Mucosa of descending colon (tissue), 3 donors: ENCODE data around the gene SNTB2. TPM values are rescaled to one million over a fixed set of nuclear protein-coding genes. Genes with fewer than 3 reads are reported as not detected.

Experiments
- ATAC-seq: fragments of 200-7000 bp; cut with Tn5 transposase; one replicate; pipeline ENCODE4 v1.9.1; 2020; ENCODE audit warnings: mild to moderate bottlenecking, moderate library complexity
- DNase-seq, 3 donors: peaks; one replicate each; pipeline ENCODE4 v3.0.0-alpha.2; 2020
- H3K36me3 ChIP-seq: fragments of 200-600 bp; one replicate; pipeline ENCODE4 v1.8.0; 2021; ENCODE audit warnings: low read depth, mild to moderate bottlenecking
- H3K4me1 ChIP-seq: fragments of 200-600 bp; one replicate; pipeline ENCODE4 v1.8.0; 2021; ENCODE audit warnings: low read depth, mild to moderate bottlenecking
- H3K4me3 ChIP-seq: fragments of 200-600 bp; one replicate; pipeline ENCODE4 v1.8.0; 2021; ENCODE audit warnings: mild to moderate bottlenecking
- H3K9me3 ChIP-seq: fragments of 200-600 bp; one replicate; pipeline ENCODE4 v1.8.0; 2021; ENCODE audit warnings: mild to moderate bottlenecking
- CTCF ChIP-seq: fragments of 200-600 bp; IDR thresholded peaks from one replicate; pipeline ENCODE4 v1.8.0; 2022; ENCODE audit warnings: antibody characterized with exemption, mild to moderate bottlenecking
- intact Hi-C, 2 donors: fragments of 100-400 bp; cut with DNase I in 1 of 2; cut with micrococcal nuclease in 1 of 2; formaldehyde crosslinking; loops; one replicate each; pipeline versions ENCODE4 v1.11.0 to v1.11.1; 2022; cut with DNase I, micrococcal nuclease
- total RNA-seq, 3 donors: library from RNA; stranded (reverse); fragmentation: NEBNext Ultra II Directional in 2 of 3; extraction: Animal tissue kit (Norgen Biotek cat#: 25700) in 2 of 3; gene quantifications; one replicate each; pipeline versions ENCODE4 v1.2.1 to v1.2.4, GENCODE V29; 2021 to 2023
- donor health status: DM: no; HTN: no; CAD: no; lungs with moderate emphysema.
- donor health status: DM: no; HTN: no; CAD: no.
- donor health status: DM: no; HTN: yes; CAD: no.

SNTB2 gene
- total RNA-seq, 3 donors from 2014 or later = 28.7 to 50.9 (median 34.0) TPM

- H3K4me3 ChIP-seq = peak overlapping the region; percentile 92
- H3K4me1 ChIP-seq = peaks cover 23% of the 10 kb centered on the region
- peak in 1 of 3 donors; percentile 61 for DNase-seq
- intact Hi-C loops = no loop called here
- H3K9me3 ChIP-seq = no peaks in the 10 kb centered on the region
- H3K36me3 ChIP-seq = no peaks in the 10 kb centered on the region
- no peak for TF ChIP-seq CTCF
- ATAC-seq = peak; percentile 0
These were observed 151.8 kb downstream of the SNTB2 start for GRCh38 chr16:69338557-69339288.

- peak; percentile 94 to 97 (median 96) for DNase-seq
- peak; percentile 84 for TF ChIP-seq CTCF
- Histone ChIP-seq H3K4me3 (peak within 1 kb of the TSS; percentile 92), H3K36me3 (no peaks in the 10 kb centered on the region), H3K4me1 (peaks cover 23% of the 10 kb centered on the region), H3K9me3 (no peaks in the 10 kb centered on the region)
- peak; percentile 98 for ATAC-seq
- intact Hi-C loops = no loop called here
These were observed 152.5 kb downstream of the SNTB2 start, which contains the start of the genes COG8 and NIP7 for GRCh38 chr16:69339289-69340094. Gene COG8 (minus strand): TSS chr16:69339564. CDS start chr16:69339552, 12 bp downstream. Gene NIP7 (plus strand): TSS chr16:69339772. CDS start chr16:69339830, 58 bp downstream.

- intact Hi-C loops = no loop called here
- Histone ChIP-seq H3K36me3 (no peaks in the 10 kb centered on the region), H3K4me1 (peaks cover 23% of the 10 kb centered on the region), H3K4me3 (peak overlapping the region; percentile 92), H3K9me3 (no peaks in the 10 kb centered on the region)
- no peak for TF ChIP-seq CTCF
- DNase-seq (no peak), ATAC-seq (no peak)
These were observed 153.2 kb downstream of the SNTB2 start for GRCh38 chr16:69340095-69340644.

DNA sequence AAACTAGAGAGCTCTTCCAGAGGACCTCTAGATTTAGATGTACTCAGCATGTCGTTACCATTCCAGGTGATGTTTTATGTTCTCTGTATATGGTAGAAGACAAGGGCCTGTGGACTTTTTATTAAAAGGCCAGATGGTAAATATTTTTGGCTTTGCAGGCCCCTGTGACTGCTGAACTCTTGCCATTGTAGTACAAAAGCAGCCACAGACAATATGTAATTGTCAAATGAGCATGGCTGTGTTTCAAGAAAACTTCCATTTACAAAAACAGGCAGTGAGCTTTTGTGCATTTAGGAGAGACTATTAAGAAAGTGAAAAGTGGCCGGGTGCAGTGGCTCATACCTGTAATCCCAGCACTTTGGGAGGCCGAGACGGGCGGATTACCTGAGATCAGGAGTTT, 157.2 kb downstream of the SNTB2 start:
- TF ChIP-seq CTCF = no peak
- DNase-seq (no peak), ATAC-seq (no peak)
- intact Hi-C loops = no loop called here
- Histone ChIP-seq H3K4me3 (no peak overlapping the region), H3K4me1 (peaks cover 9% of the 10 kb centered on the region), H3K9me3 (no peaks in the 10 kb centered on the region), H3K36me3 (no peaks in the 10 kb centered on the region)

GRCh38 chr16:69345923-69346322, 159.0 kb downstream of the SNTB2 start:
- Histone ChIP-seq H3K9me3 (no peaks in the 10 kb centered on the region), H3K4me1 (peaks cover under 1% of the 10 kb centered on the region), H3K36me3 (no peaks in the 10 kb centered on the region), H3K4me3 (no peak overlapping the region)
- TF ChIP-seq CTCF = no peak
- intact Hi-C loops = no loop called here
- DNase-seq (no peak), ATAC-seq (no peak)
